Putamen (tissue), 1 donor: ENCODE data around the gene CCDC40.

Experiments
- DNase-seq: peaks from one replicate; pipeline ENCODE4 v3.0.0-alpha.2; 2016; ENCODE audit warnings: low spot score

Gene CCDC40

GRCh38 chr17:80138856-80139426 lies 102.5 kb downstream of the CCDC40 start:
- DNase-seq: no peak

GRCh38 chr17:80141463-80142165 lies 105.2 kb downstream of the CCDC40 start:
- DNase-seq: no peak

GRCh38 chr17:80142929-80143328 lies 106.5 kb downstream of the CCDC40 start:
- no peak for DNase-seq

- no peak for DNase-seq
Observed at GRCh38 chr17:80145076-80146075, 108.9 kb downstream of the CCDC40 start.

DNA sequence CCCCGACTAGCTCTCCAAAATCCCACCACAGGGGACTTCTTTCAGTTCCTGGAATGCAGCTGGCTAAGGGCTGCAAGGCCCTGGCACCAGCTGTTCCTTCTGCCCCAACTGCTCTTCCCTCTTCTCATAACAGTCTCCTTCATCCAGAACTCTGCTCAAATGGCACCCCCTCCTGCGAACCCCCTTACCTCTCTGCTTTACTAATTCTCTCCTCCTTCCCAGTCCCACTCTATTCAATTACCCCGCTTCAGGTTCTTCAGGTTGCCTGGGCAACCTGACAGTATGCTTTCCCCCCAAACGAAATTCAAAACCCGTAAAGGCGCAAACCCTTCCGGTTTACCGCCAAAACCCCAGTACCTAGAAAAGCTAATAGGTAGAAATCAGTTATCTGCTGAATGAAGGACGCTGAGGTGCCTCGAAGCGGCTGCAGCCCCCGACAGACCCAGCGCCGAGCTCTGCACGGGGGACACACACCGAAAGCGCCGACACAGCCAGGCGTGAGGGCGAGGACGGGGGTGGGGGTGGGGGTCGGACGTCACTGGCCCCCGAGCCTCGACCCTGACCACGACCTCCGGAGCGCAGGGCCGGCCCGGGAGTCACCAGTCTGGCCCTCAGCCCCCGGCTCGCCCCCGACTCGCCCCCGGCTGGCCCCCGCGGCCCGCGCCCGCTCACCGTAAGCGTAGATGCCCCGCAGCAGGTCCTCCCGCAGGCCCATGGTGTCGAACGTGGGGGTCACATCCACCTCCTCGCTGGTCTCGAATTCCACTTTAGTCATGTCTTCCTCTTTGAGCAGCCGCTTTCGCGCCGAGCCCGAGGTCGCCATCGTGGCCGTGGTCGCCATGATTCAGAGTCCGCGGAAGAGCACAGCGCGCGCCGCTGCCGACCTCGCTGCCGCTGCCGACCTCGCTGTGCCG lies 109.9 kb downstream of the CCDC40 start:
- peak; percentile 31 for DNase-seq

DNA sequence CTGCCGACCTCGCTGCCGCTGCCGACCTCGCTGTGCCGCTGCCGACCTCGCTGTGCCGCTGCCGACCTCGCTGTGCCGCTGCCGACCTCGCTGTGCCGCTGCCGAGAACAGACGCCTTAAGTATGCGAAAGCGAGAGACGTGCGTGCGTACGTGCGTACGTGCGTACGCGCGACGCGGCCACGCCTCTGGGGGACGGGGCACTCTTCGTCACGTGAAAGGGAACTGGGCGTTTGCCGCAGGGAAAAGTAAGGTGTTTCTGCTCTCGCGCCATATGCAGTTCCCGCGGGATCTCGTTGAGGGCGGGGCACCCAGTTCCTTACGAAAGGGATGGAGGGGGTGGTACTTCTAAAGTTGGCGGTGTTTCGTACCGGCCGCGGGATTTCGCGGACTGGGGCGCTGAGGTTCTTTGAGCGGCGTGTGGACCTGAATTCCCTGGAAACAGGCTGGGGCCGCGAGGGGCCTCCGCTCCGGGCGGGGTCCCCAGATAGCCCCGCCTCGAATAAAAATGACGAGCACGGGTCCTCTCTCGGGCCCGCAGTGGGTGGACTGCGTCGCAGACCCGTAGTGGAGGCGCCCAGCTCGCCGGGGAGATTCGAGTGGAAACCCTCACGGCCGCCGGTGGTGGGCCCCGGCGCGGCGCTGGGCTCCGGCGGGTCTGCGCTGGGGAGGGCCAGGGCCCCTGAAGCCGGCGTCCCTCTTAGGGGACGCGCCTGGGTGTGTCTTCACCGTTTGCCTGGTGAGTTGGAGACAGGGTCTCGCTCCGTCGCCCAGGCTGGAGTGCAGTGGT lies 110.8 kb downstream of the CCDC40 start, which contains the start of gene EIF4A3:
EIF4A3 (minus strand) TSS at position 94 of the 788 bp plus-strand sequence. CDS start 167 bp downstream, outside the sequence.
- DNase-seq: peak; percentile 97
